Measurements from ENCODE around the gene AP5M1. TPM values are rescaled to one million over a fixed set of nuclear protein-coding genes. Genes with fewer than 3 reads are reported as not detected.

Gene AP5M1
- total RNA-seq, 2 experiments from 2014 or later: 40.6 to 44.3 TPM

DNA sequence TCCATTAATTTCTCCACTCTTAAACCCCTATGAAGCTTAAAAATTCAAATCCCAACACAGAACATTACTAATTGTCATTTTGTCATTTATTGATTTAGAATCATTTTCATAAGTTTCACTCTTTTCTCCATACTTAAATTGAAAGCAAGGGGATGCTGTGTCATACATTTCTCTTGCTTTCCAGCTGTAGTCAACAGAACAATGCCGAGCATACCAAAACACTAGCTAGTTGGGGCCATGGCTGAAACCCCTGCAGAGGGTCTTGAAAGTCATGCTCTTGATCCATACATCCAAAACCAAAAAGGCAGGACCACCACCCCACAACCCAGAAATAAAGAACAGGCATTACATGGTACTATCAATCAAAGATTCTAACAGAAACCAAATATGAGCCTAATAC is 9.1 kb upstream of the AP5M1 start:
- CTCF ChIA-PET: no interaction called here
- POLR2A ChIA-PET: interaction anchor here (2.0 kb wide), 1 partner anchor 9 kb away, joined by 6 read pairs; the partner anchor contains the start of genes AP5M1 and EXOC5
- no peak for DNase-seq
- Mint-ChIP-seq H3K9me3 (no peaks in the 10 kb centered on the region), H3K4me1 (peaks cover 7% of the 10 kb centered on the region), H3K27me3 (no peaks in the 10 kb centered on the region), H3K4me3 (no peak overlapping the region), H3K36me3 (ENCODE audit: low read depth) (peaks cover 36% of the 10 kb centered on the region), H3K27ac (no peak overlapping the region)

- H3K4me3 Mint-ChIP-seq: no peak overlapping the region
- ChIA-PET POLR2A (no interaction called here), CTCF (no interaction called here)
- no peaks in the 10 kb centered on the region for H3K27me3 Mint-ChIP-seq
- no peaks in the 10 kb centered on the region for H3K9me3 Mint-ChIP-seq
- peaks cover 35% of the 10 kb centered on the region for H3K36me3 Mint-ChIP-seq (ENCODE audit: low read depth)
- no peak for DNase-seq
- no peak overlapping the region for H3K27ac Mint-ChIP-seq
- peaks cover 19% of the 10 kb centered on the region for H3K4me1 Mint-ChIP-seq
Measured at GRCh38 chr14:57261604-57262003, 7.2 kb upstream of the AP5M1 start.

- CTCF ChIA-PET: no interaction called here
- Mint-ChIP-seq H3K27ac (no peak overlapping the region), H3K36me3 (ENCODE audit: low read depth) (peaks cover 31% of the 10 kb centered on the region)
Measured at GRCh38 chr14:57262117-57262516, 6.7 kb upstream of the AP5M1 start.

DNA sequence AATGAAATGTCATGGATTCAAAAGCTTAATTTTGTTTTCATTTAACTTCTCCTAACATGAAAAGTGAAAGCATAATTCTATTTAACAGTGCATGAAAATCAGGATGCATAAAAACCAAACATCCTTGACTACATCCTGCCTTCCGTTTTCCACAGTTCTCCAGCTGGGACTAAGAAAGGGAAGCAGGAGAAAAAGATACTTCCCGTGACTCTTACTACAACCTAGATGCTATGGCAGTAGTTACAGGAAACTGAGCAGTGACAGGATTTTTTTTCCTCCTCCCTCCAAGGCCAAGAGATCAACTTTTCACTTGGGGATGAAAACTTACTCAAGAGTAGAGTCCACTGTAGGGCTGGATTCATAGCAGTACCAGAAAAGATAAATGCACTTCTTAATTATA is 2.7 kb upstream of the AP5M1 start:
- ChIA-PET CTCF (no interaction called here), POLR2A (no interaction called here)
- DNase-seq: no peak
- Mint-ChIP-seq H3K27ac (no peak overlapping the region), H3K4me1 (peaks cover 48% of the 10 kb centered on the region), H3K9me3 (no peaks in the 10 kb centered on the region), H3K27me3 (no peaks in the 10 kb centered on the region), H3K4me3 (no peak overlapping the region), H3K36me3 (ENCODE audit: low read depth) (peaks cover 16% of the 10 kb centered on the region)

More at GRCh38 chr14:57262117-57262516, 6.7 kb upstream of the AP5M1 start:
- no peaks in the 10 kb centered on the region for H3K9me3 Mint-ChIP-seq
- POLR2A ChIA-PET: no interaction called here
- DNase-seq: no peak
- no peaks in the 10 kb centered on the region for H3K27me3 Mint-ChIP-seq
- H3K4me1 Mint-ChIP-seq: peaks cover 24% of the 10 kb centered on the region
- H3K4me3 Mint-ChIP-seq: no peak overlapping the region

- DNase-seq: no peak
- ChIA-PET POLR2A (no interaction called here), CTCF (no interaction called here)
- Mint-ChIP-seq H3K27ac (no peak overlapping the region), H3K9me3 (no peaks in the 10 kb centered on the region), H3K27me3 (no peaks in the 10 kb centered on the region), H3K4me3 (no peak overlapping the region), H3K36me3 (ENCODE audit: low read depth) (peaks cover 31% of the 10 kb centered on the region), H3K4me1 (peaks cover 38% of the 10 kb centered on the region)
Measured at GRCh38 chr14:57273236-57273635, 4.5 kb downstream of the AP5M1 start.

- DNase-seq: no peak
- Mint-ChIP-seq H3K9me3 (no peaks in the 10 kb centered on the region), H3K4me3 (no peak overlapping the region), H3K4me1 (peaks cover 36% of the 10 kb centered on the region), H3K36me3 (ENCODE audit: low read depth) (peaks cover 34% of the 10 kb centered on the region), H3K27me3 (no peaks in the 10 kb centered on the region), H3K27ac (no peak overlapping the region)
- CTCF ChIA-PET: no interaction called here
- POLR2A ChIA-PET: no interaction called here
Measured at GRCh38 chr14:57274551-57274950, 5.8 kb downstream of the AP5M1 start.

DNA sequence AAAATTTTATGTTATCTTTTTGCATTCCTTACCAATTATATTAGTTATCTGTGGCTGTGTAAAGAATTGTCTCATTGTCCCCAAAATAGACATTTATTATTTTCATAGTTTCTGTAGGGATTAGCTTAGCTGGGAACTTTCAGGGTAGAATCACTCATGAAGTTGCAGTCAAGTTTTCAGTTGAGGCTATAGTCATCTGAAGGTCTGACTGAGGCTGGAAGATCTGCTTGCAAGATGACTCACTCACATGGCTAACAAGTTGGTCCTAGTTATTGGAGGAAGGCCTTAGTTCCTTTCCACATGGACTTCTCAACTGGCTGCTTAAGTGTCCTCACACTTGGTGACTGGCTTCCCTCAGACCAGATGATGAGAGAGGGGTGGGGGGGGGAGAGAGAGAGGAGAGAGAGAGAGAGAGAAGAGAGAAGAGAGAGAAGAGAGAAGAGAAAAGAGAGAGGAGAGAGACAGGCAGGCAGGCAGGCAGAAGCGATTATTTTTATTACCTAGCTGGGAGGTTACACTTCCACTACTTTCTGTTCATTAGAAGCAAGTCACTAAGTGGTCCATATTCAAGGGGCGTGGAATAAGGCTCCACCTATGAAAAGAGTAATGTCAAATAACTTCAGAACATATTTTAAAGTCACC is 6.4 kb downstream of the AP5M1 start:
- Mint-ChIP-seq H3K27me3 (no peaks in the 10 kb centered on the region), H3K27ac (no peak overlapping the region), H3K4me3 (no peak overlapping the region), H3K9me3 (no peaks in the 10 kb centered on the region), H3K36me3 (ENCODE audit: low read depth) (peaks cover 34% of the 10 kb centered on the region), H3K4me1 (peaks cover 32% of the 10 kb centered on the region)
- DNase-seq: no peak
- POLR2A ChIA-PET: no interaction called here
- CTCF ChIA-PET: no interaction called here

DNA sequence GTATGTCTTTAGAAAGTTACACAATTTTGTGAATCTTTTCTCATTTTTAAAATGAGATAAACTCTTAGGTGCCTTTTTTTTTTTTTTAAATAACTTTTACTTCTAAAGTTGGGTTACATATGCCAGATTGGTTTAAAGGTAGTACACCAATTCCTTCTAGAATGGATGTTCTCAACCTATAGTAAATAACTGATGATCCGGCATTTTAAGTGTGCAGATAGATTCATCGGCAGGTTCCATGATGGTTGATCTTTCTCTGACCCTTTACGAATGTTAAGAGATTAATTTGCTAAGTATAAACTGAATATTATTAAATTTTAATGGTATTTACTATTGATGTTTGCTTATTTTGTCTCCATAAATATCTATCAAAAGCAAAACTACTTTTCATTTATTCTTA is 8.3 kb downstream of the AP5M1 start:
- CTCF ChIA-PET: interaction anchor here (0.7 kb wide), 1 partner anchor 99 kb away, joined by 3 read pairs; no protein-coding TSS in a partner anchor

DNA sequence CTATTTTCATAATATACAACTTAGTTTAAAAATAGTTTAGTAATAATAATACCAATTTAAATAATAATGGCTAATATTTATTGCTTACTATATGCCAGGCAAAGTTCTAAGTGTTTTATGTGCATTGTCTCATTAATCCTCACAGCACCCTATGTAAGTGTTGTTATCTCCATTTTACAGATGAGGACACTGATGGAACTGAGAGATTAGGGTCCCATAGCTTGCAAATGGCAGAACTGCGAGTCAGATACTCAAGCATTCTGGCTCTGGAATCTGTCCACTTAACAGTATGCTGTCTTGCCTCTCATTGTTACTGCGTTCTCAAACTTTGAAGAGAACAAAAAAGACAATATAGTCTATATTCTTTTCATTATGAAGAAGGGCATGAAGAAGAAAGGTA is 19.0 kb downstream of the AP5M1 start:
- CTCF ChIA-PET: no interaction called here
- DNase-seq: no peak
- H3K4me1 Mint-ChIP-seq: no peaks in the 10 kb centered on the region
- H3K27ac Mint-ChIP-seq: no peak overlapping the region
- no peak overlapping the region for H3K4me3 Mint-ChIP-seq
- no peaks in the 10 kb centered on the region for H3K27me3 Mint-ChIP-seq
- POLR2A ChIA-PET: no interaction called here
- no peaks in the 10 kb centered on the region for H3K9me3 Mint-ChIP-seq
- H3K36me3 Mint-ChIP-seq (ENCODE audit: low read depth): peaks cover 38% of the 10 kb centered on the region

More for the DNA sequence above, 8.3 kb downstream of the AP5M1 start:
- Mint-ChIP-seq H3K9me3 (no peaks in the 10 kb centered on the region), H3K4me1 (peaks cover 13% of the 10 kb centered on the region), H3K36me3 (ENCODE audit: low read depth) (peaks cover 40% of the 10 kb centered on the region), H3K4me3 (no peak overlapping the region), H3K27me3 (no peaks in the 10 kb centered on the region), H3K27ac (no peak overlapping the region)
- no peak for DNase-seq
- POLR2A ChIA-PET: no interaction called here

GRCh38 chr14:57290751-57291150 is 22.0 kb downstream of the AP5M1 start:
- no peaks in the 10 kb centered on the region for H3K9me3 Mint-ChIP-seq
- H3K4me1 Mint-ChIP-seq: no peaks in the 10 kb centered on the region
- H3K36me3 Mint-ChIP-seq (ENCODE audit: low read depth): peaks cover 24% of the 10 kb centered on the region
- no peak overlapping the region for H3K4me3 Mint-ChIP-seq
- DNase-seq: no peak
- no peaks in the 10 kb centered on the region for H3K27me3 Mint-ChIP-seq
- CTCF ChIA-PET: no interaction called here
- POLR2A ChIA-PET: no interaction called here
- H3K27ac Mint-ChIP-seq: no peak overlapping the region

DNA sequence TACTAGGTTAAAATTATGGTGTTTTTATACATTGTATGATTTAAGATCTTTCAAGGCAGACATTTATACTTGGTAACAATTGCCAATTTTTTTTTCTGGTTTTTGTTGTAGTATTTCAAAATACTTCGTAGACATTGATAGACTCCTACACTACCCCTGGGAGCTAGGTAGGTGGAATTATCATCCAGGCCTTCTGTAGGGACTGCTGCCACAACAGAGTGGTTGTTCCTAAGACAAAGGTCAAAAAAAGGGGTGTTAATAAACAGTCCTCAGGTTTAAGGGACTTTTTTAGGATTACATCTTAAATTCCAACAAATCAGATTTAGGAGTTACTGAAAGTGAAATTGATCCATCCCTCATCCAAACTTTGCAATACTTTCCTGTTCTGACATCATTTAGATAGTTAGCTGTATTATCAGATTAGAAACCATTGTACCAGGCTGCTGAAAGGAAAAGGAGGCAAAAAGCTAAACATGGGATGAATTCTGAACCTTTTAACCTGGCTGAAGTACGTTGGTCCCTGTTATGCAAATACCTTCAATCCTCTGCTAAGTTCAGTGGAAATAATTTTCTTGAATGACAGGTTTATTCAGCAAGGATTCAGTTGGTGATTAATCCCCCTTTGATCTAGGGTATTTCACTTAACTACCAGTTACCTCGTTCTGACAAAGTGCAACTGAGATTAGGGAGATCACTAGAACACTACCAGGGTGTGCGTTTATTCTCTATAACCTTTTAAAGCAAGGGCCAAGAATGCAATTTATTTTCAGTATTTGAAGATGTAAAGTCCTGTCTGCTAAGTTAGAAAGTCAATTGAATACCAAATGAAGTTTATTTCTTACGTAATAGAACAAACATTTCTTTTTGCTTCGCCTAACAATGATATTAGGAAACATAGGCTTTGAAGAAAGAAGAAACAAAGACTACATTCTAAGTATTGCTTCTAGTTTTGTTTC is 23.2 kb downstream of the AP5M1 start:
- CTCF ChIA-PET: no interaction called here
- DNase-seq: no peak
- no peak overlapping the region for H3K27ac Mint-ChIP-seq
- POLR2A ChIA-PET: no interaction called here
- H3K9me3 Mint-ChIP-seq: no peaks in the 10 kb centered on the region
- peaks cover 24% of the 10 kb centered on the region for H3K36me3 Mint-ChIP-seq (ENCODE audit: low read depth)
- H3K4me3 Mint-ChIP-seq: no peak overlapping the region
- no peaks in the 10 kb centered on the region for H3K27me3 Mint-ChIP-seq
- no peaks in the 10 kb centered on the region for H3K4me1 Mint-ChIP-seq

- Mint-ChIP-seq H3K9me3 (no peaks in the 10 kb centered on the region), H3K36me3 (ENCODE audit: low read depth) (peaks cover 19% of the 10 kb centered on the region), H3K27ac (no peak overlapping the region), H3K27me3 (no peaks in the 10 kb centered on the region), H3K4me3 (no peak overlapping the region), H3K4me1 (no peaks in the 10 kb centered on the region)
- no peak for DNase-seq
- ChIA-PET POLR2A (interaction anchor here (1.1 kb wide), 1 partner anchor 25 kb away, joined by 4 read pairs; no protein-coding TSS in a partner anchor), CTCF (interaction anchor here (0.9 to 1.4 kb wide), 3 partner anchors 25 to 804 kb away, joined by 4 to 5 read pairs (median 4); partner anchors contain the start of genes AP5M1, EXOC5 and TMEM260)
Measured at GRCh38 chr14:57293866-57294837, 25.4 kb downstream of the AP5M1 start.

DNA sequence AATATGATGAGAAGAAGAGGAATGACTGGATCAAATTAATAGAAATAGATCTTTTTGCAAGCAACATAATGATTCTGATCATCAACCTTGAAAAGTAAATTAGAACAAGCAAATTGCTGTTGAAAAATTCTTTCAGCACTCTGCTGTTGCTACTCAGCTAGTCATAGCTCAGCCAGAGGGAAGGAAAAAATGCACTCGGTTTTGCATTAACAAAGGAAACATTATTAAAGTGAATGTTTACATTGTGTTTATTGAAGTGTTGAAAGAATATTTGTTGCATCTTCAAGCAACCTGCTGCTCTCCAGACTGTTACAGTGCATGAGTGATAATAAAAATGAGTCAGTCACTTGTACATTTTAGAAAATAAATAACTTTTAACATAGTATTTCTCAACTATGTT is 26.5 kb downstream of the AP5M1 start:
- POLR2A ChIA-PET: interaction anchor here (1.1 kb wide), 1 partner anchor 26 kb away, joined by 4 read pairs; no protein-coding TSS in a partner anchor
- Mint-ChIP-seq H3K9me3 (no peaks in the 10 kb centered on the region), H3K27ac (no peak overlapping the region)

More for the DNA sequence above, 26.5 kb downstream of the AP5M1 start:
- DNase-seq: no peak
- Mint-ChIP-seq H3K27me3 (no peaks in the 10 kb centered on the region), H3K4me3 (no peak overlapping the region), H3K36me3 (ENCODE audit: low read depth) (peaks cover 10% of the 10 kb centered on the region), H3K4me1 (no peaks in the 10 kb centered on the region)
- CTCF ChIA-PET: no interaction called here

Data from activated CD4-positive, alpha-beta memory T cell treated with anti-CD3 and anti-CD28 coated beads, Interleukin-2, amount 10 ng/mL, durations not matched to agents 7 days and 5 days (primary cell).